ENCODE results near the gene AXIN2.

DNA sequence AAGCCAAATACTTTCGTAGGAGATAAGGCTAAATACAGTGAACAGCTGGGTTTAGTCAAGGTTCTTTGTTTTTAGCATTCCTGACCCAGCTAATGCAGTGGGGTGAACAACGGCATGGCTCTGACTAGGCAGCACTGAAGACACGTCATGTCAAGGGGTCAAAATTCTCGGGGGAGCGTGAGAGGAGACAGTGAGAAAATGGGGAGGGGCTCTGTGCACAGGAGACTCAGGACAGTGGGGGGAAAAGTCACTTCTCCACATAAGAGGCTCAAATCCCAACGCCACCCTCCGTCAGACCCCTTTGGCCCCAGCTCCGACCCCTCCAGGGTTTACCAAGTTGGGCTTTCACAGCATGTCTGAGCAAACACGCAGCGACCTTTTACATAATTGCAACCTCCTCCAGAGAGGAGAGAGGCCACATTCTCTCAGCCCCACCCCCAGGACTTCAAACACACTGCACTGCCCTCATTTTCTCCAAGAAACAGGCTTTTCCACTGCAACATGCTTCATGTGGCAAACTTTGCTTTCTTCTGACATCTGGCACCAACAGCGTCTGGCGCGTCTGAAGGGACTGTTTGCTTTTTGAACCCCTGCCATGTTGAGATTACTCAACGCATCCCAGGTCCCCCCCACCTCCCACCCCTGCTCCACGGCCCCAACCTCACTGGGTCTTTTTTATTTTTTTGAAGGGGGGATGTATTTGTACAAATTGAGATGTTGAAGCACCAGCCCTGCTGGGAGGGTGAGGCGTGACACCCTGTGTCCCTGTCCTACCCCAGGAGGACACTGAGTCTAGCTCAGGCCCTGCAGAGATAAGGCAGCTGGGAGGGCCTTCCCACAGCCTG lies 30.0 kb downstream of the AXIN2 start:
- TF ChIP-seq, protein P1, sequence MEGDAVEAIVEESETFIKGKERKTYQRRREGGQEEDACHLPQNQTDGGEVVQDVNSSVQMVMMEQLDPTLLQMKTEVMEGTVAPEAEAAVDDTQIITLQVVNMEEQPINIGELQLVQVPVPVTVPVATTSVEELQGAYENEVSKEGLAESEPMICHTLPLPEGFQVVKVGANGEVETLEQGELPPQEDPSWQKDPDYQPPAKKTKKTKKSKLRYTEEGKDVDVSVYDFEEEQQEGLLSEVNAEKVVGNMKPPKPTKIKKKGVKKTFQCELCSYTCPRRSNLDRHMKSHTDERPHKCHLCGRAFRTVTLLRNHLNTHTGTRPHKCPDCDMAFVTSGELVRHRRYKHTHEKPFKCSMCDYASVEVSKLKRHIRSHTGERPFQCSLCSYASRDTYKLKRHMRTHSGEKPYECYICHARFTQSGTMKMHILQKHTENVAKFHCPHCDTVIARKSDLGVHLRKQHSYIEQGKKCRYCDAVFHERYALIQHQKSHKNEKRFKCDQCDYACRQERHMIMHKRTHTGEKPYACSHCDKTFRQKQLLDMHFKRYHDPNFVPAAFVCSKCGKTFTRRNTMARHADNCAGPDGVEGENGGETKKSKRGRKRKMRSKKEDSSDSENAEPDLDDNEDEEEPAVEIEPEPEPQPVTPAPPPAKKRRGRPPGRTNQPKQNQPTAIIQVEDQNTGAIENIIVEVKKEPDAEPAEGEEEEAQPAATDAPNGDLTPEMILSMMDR (IDR thresholded peaks at IDR 0.05) = peak in 3 of 6 experiments; percentile 4 to 31 (median 9)
- TF ChIP-seq POLR2A (IDR thresholded peaks at IDR 0.05) = no peak

All from thyroid gland (tissue), 4 donors.